ENCODE data around the gene PRPSAP1.
"Not testable (repeated sequence)": the region's sequence is repeated elsewhere in the genome, so short reads cannot be mapped to it uniquely, and the experiment has no call there.

The PRPSAP1 gene

DNA sequence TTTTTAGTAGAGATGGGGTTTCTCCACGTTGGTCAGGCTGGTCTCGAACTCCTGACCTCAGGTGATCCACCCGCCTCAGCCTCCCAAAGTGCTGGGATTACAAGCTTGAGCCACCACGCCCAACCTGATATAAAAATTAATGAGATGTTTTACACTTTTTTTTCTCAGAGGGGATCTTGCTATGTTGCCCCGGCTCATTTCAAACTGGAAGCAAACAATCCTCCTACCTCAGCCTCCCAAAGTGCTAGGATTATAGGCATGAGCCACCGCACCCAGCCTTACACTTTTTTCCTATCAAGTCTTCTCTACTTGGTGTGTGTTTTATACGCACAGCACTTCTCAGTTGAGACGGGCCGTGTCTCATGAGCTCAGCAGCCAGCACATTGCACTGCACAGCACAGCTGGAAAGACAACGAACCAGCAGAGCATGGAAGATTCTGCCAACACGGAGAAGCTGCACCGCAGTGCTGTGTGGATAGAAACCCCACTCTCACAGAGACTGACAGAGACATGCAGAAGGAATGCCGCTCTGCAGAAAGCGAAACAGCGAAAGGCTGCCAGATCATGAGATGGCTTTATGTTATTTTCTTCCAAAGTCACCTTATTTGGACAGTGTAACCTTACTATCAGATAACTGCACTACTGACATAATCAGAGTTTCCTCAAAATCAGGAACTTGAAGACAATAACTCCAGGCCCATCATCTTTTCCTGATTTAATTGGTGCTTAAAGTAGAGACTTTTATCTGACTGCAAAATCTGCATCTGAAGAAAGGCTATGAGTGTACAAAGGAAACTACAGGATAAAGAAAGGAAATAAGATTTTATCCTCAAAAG, 39.1 kb downstream of the PRPSAP1 start:
- DNase-seq = no peak

DNA sequence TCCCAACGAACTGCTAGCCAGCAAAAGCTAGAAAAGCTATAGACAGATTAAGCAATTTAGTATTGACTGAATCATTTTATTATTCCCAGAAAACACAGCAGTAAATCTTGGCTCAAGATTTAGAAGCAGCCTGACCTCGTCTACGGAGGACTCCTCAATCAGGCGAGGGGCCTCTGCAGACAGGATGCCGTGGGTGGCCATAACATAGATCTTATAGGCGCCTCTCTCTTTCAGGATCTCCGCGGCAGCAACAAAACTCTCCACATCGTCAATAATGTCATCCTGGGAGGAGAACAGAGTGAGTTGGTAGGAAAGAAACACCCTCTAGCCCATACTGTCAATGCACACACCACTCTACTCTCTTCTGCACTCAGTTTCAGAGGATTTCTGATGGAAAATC, 41.0 kb downstream of the PRPSAP1 start:
- DNase-seq = no peak

DNA sequence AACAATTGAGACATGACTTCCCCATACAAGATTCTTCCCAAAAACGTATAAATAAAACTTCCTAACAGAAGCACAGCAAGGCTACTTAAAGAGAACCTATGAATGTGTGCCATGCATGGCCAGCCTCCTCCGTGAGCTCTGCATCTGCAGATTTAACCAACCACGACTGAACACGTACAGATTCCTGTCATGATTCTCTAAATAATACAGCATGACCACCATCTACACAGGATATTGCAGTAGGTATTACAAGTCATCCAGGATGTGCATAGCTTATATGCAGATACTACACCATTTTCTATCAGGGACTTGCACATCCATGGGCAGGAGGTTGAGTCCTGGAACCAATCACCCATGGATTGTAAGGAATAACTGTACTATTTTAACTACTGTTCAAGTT, 44.3 kb downstream of the PRPSAP1 start:
- no peak for DNase-seq

DNA sequence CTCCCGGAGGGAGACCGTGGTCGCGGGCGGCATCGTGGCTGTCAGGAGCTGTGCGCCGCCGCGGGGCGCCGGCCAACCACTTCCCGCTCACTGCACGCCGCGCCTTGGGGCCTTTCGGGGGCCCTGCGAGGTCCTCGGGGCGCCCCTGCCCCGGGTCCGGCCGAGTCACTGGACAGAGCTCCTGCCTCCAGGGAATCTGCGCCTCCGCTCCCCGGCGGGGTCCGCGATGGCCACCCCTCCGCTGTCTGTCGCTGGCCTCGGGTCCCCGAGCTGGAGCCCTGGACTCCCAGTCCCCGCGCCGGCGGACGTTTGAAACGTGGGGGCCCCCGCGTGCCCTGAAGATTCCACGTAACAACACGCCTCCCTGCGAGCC, 45.8 kb downstream of the PRPSAP1 start, which contains the start of gene QRICH2:
Gene QRICH2, minus strand, starts transcription at position 311 of the 373 bp plus-strand sequence. Its CDS starts 278 bp downstream, at position 33.
- DNase-seq = no peak

DNA sequence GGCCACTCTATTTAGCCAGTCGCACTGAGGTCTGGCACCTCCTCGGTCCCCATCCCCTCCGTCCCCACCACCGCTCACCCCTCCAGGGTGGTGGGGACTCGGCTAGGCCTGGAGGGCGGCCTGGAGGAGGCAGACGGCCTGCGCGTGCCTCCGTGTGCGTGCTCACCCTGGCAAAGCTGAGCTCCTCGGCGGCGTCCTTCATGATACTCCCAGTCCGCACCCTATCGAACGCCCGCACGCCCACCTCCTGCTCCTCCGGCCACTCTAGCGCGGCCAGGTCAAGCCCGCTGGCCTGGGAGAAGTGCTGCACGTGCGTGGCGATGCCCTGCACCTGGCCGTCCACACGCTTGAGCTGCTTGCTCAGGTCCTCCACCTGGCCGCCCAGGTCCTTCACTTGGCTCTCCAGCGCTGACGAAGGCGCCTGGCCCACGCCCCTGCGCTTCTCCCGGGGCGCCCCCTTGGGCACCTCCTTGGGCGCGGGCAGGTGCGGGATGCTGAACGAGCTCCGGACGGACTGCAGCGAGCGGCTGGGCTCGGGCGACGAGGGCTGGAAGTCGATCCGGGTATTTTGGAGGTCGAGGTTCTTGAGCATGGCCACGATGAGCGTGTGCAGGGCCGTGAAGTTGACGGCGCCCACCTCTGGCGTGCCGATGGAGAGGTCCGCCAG, 46.3 kb downstream of the PRPSAP1 start:
- DNase-seq = no peak

DNA sequence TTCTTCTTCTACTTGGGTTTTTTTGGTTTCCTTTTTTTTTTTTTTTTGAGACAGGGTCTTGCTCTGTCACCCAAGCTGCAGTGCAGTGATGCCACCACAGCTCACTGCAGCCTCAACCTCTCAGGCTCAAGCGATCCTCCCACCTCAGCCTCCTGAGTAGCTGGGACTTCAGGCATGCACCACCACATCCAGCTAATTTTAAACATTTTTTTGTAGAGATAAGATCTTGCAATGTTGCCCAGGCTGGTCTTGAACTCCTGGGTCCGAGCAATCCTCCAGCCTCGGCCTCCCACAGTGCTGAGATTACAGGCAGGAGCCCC, 48.6 kb downstream of the PRPSAP1 start:
- DNase-seq = not testable (repeated sequence)

DNA sequence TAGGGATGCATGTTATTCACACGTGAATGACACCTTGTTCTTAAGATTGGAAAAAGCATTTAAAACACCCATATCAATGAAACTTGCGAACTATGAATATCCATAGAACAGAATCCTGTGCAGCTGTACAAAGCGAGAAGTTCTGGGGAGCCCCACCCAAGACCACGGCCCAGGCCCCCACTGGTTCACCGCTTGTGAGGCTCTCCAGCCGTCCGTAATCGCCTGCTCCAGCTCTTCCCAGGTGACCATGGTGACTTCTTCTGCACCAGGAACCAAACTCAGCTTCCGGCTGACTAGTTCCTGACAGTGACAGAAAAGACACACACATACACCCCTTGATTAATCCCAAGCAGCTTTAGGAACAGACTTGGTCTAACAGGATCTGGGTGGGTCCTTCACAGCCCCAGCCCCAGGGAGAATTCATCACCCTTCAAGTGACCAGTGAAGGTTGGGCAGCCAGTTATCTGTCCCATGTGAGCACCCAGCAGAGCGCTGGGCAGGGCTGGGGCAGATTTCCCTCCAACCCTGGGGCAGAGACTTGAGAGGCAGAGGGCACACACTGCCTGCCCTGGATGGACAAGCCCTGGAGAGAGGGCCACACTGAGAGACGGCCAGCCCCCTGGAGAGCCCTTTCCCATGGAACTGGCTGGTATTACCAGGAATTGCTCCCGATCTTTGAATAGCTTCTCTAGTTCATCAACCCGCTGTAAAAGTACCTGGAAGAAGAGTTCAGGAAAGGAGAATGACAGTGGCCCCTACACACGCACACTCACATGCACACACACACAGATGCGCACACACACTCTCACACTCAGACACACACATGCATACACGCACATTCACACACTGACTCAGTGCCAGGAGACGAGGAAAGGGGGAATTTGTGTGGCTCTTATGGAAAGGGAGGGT, 49.2 kb downstream of the PRPSAP1 start:
- no peak for DNase-seq

DNA sequence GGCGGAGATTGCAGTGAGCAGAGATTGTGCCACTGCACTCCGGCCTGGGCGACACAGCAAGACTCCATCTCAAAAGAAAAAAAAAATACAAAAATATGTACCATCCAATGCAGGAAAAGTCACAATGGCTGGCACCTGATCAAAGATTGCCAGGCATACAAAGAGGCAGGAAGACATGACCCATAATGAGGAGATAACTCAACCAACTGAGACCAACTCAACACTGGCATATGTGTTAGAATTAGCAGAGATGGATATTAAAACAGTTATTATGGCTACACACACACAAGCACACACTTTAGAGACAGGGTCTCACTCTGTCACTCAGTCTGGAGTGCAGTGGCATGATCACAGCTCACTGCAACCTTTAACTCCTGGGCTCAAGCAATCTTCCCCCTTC, 56.3 kb downstream of the PRPSAP1 start:
- no peak for DNase-seq

DNA sequence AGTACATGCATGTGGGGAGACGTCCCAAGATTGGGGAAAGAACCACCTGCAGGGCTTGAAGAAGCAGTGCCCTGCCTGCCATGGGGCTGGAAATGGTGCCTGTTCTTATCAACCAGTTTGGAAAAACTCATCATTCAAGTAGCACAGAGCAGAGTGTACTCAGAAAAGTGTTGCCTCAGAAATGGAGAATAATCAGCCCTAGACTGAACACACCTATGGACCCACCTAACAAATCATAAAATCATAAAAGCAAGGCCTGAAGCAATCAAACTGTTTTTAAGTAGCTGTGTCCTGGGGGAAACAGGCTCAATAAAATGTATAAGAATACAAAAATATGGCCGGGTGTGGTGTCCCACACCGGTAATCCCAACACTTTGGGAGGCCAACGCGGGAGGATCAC, 56.8 kb downstream of the PRPSAP1 start:
- DNase-seq = no peak

DNA sequence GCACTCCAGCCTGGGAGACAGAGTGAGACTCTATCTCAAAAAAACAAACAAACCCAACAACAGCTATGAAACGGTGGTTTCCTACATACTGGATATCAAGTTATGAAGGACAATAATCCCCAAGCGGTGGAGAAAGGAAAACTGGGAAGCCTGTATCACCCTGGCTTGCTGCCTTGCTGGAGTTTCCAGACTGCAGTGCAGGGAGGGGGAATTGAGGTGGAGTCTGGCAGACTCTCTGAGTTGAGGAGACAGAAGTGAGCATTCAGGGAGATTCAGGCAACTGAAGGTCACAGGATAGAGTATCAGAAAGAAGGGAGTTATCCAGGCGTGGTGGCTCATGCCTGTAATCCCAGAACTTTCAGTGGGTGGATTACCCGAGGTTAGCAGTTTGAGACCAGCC, 57.5 kb downstream of the PRPSAP1 start:
- no peak for DNase-seq

DNA sequence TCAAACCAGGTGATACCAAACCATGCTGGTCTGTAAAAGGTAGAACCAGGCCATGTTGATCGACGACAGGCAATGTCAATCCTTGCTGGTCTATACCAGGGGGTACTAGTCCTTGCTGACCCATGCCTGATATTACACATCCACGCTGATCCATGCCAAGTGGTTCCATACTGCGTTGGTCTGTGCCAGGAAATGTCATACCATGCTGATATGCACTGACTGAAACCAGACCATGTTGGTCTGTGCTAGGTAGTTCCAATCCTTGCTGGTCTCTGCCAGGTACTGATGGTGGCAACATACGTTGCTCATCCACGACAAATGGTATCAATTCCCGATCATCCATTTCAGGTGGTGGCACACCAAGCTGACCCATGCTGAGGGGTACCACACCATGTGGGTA, 60.6 kb downstream of the PRPSAP1 start:
- no peak for DNase-seq

DNA sequence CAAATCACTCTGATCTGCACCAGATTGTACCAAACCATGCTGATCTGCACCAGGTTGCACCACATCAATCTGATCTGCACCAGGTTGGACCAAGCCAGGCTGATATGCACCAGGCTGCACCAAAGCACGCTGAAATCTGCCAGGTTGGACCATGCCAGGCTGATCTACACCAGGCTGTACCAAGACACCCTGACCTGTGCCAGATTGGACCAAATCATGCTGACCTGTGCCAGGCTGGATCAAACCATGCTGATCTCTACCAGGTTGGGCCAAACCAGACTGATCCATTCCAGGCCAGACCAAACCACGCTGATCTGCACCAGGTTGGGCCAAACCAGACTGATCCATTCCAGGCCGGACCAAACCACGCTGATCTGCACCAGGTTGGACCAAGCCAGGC, 61.1 kb downstream of the PRPSAP1 start:
- DNase-seq = no peak

DNA sequence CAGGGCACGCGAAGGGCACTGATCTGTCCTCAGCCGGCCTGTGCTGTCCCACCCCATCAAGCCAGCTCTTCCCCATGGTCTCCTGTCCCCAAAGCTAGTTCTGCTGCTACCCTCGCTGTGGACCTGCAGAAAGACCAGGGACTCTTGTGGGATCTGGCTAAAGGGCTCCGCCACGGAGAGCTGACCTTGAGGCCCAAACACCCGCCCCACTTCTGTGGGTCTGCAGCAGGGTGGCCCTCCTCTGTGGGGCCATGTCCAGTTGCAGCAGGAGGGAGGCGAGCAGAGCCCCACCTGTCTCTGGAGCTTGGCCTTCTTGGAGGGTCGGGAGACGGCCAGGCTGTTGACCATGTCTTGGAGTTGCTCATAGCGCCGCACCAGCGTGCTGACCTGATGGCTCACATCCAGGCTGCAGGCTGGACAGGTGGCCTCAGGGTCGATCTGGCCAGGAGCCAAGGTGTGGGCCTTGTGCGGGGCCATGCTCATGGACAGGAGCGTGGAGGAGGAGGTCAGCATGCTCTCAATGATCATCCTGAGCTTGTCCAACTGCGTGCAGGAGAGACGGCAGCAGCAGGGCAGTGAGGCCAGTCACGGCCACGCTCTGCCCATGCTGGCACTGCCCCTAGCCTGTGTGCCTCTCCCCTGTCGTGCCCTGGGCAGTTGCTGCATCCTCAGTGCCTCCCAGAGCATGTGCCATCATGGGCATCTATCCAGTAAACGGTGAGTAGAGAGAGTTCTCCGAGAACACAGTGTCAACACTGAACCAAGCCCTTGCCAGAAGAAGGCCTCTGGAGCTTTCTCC, 71.9 kb downstream of the PRPSAP1 start:
- DNase-seq = no peak

DNA sequence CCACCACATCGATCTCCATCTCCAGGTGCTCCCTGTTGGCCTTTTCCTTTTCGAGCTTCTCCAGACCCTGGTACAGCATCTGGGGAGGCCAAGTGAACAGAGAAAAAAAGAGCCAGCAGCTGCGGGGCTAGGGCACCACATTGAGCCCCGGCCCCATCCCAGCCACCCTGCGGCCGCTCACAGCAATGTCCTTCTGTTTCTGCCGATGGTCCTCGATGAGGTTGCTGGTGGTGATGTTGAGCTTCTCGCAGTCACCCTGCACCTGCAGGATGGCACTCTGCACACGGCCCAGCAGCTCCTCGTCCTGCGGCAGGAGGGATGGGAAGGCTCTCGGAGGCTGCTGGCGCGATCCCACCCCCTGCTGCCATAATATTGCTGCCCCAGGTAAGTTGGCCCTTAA, 73.1 kb downstream of the PRPSAP1 start:
- no peak for DNase-seq

DNA sequence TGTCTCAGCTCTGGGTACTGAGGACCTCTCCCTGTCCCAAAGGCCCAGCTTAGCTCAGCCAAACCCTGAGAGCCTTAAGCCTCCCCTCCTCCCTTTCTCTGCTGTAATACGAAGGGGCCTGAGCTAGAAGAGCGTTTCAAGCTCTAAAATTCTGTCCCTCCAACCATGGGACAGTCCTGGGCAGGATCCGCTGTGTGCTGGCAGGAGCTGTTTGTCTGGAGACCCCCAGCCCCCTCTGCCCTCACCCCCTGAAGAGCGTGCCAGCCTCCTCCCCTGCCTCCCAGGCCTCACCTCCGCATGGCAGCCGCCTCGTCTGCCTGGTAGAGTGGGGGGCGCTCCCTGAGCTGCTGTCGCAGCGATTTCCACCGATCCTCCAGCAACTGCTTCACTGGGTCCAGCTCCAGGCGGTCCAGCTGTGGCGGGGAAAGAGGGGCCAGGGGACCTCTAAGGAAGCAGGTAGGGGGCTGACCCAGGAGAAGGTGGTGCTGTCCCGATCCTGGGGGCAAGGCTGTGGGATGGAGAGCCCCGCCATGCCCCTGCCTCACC, 73.9 kb downstream of the PRPSAP1 start:
- DNase-seq = no peak

DNA sequence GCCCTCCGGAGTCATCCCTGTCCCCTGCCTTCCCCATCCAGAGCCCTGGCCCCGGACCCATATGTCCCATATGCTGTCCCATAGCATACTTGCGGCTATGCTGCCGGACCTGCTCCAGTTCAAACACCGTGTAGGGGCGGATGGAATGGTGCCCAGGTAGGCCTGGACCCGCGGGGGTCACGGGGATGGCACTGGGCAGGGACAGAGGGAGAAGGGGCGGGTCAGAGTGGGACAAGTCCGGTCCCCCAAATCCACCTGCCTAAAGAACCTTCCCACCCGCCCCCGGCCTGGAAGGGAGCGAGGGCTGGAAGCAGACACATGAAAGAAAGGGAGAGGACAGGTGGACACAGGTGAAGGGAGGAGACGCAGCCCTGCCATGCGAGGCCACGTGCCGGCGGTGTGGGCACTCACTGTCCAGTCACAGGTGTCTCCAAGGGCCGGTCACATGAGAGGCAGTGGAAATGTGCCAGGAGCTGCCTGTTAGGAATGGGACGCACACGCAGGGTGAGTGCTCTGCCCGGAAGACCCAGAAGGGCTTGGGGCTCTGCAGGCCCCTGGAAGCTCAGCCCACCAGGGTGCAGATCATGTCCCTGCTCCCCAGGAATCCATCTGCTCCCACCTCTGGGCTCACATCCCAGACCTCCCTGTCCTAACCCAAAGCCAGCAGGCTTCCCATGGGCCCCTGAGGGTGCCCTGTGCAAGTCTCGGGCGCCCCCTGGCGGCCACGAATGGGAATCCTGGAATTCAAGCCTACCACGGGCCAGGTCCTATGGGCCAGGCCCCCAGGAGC, 74.6 kb downstream of the PRPSAP1 start:
- peak; percentile 82 for DNase-seq

DNA sequence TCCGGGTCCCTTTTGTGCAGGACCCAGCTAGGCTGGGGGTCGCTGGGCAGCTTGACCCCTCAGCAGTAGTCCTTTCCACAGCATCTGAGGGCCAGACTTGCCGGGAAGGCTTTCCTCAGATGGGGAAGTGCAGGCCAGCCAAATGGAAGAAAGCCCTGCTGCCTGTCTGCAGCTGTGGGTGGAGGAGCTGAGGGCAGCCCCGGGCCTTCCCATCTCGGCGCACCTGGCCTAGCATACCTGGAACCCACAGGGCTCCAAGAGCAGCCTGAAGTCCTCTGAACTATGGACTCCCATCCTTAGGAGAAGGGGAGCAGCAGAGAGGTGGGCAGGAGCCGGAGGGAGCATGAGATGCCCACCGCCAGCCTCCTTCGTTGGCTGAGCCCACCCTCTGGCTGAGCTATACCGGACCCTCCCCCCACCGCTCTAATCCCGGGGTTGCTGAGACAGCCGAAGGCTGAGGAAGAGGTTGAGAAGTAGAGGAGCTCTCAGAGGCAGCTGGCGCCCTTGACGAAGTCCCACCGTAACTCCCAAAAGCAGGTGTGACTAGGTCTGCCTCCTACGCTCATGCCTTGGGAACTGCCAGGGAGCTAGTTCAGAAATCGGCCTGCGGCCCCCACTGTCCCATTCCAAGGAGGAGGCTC, 75.3 kb downstream of the PRPSAP1 start:
- DNase-seq = no peak

DNA sequence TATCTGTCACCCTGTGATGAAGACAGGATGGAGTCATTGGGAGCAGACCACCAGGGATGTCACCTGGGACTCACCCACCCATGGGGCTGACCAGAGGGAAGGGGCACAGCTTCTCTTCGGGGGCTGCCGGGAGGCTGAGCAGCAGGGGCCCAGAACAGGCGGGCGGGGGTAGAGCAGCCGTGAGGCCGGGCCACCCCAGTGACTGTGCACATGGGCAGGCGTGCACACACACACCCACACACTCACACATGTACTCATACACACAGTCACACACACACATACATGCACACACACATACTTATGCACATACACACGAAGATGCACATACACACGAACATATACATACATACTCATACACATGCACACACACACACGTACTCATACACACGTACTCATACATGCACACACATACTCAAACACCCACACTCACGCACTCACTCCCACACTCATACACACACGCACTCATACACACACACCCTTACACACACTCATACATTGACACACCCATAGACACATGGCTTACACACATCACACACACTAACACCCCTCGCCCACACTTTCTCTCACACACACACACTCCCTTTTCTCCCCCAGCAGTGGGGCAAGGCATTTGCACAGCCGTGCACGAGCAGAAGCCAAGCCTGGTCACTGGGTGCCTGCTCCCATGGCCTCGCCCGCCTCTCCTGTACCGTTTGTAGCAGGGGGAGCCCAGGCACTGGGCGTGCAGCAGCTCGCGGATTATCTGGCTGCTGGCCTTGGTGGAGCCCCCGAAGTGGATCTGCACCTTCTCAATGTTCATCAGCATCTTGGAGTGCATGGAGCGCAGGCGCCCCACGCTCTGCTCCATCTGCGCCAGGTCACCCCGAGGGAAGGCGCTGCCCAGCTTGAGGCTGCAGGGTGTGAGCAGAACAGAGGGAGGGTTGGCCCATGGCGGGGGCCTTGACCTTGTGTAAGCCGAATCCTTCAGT, 76.1 kb downstream of the PRPSAP1 start:
- no peak for DNase-seq

DNA sequence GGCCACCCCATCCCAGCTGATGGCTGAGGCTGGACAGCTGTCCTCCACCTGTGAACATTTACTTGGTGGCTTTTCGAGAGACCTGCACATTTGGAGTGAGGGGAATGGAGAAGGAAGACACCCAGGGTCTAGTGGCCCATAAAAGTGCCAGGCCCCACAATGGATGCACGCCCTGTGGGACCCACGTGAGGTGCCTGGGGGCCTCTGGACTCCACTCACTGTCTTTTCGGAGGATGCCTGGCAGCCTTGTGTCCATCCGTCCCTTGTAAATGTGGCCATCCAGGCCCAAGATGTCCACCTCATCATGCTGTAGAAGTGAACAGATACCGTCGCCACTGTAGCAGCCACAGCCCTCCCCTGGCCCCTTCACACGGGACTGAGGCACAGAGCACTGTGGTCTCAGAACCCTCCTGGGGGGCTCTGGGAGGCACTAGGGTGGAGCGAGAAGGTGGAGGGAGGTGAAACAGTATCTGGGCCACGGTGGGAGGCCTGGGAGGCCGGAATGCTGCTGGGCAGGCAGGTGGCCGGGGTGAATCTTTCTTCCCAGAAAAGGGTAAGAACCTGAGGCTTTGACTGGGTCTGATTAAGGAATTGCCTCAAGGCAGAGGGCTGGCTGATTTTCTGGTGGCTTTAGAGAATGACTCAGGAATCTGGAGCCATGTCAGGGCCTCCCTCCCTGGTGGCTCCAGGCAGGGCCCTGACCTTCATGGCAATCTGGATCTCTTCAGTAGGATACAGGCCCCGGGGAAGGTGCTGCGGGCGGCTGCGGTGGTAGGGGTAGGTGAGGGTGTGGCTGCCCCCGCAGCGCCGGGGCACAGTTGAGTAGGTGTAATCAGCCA, 77.0 kb downstream of the PRPSAP1 start:
- no peak for DNase-seq

Measured in CD4-positive, alpha-beta T cell treated with Interleukin-15 for 1 hour (primary cell).